ENCODE results near the gene CPED1. TPM values are rescaled to one million over a fixed set of nuclear protein-coding genes. Genes with fewer than 3 reads are reported as not detected.
"Not testable (repeated sequence)": the region's sequence is repeated elsewhere in the genome, so short reads cannot be mapped to it uniquely, and the experiment has no call there.

Gene CPED1
- total RNA-seq, 5 donors from 2014 or later (not counting 1 experiment from before 2014, with no cell fraction given): 0.73 to 1.4 (median 0.96) TPM; not detected in 2

DNA sequence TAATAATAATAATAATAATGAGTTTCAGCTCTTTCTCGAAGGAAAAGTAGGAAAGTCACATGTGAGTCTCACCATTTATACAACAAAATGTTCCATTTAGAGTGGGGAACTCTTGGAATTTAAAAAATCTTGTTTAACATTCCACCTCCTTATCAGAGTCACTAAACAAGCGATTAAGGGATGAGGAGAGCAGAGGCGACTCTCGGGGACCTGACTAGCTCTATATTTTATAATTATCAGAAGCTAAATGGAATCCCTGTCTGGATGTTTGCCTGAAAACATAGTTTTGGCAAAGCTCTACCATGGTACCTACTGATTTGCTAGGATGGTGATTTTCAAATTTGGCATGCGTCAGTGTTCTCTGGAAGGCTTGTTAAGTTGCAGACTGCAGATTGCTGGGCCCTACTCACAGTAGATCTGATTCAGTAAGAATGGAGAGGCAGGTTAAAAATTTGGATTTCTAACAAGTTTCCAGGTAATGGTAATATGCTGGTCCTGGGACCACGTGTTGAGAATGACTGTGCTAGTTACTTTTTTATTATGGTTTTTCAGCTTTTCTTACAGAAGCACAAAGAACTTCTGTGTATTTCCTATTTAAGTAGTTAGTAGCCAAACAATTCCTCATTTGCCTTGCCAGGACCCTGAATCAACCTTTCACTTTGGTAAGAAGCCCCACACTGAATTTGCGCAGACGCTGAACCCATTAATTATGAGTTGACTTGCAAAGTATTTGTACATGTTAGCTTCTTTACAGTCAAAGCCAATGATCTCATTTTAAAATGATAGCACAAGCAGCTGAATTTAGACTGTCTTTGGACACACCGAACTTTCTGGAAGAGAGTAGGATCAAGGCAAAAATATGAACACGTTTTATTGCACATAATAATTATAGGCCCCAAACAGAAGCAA lies 39.5 kb downstream of the CPED1 start:
- POLR2A ChIA-PET: interaction anchor here in 1 of 2 donors (0.6 to 0.7 kb wide), 2 partner anchors 11 to 60 kb away, joined by 3 to 5 read pairs; no protein-coding TSS in a partner anchor
- Histone ChIP-seq H3K4me3 (ENCODE audit: control insufficient read depth in 1 of 2, extremely low read depth in 1 of 2, low read length in 1 of 2) (no peak overlapping the region), H3K27ac (ENCODE audit: low read length) (no peak overlapping the region), H3K4me1 (ENCODE audit: control insufficient read depth in 1 of 2, extremely low read depth in 1 of 2, insufficient read depth in 2 of 2, low read length in 2 of 2) (no peaks in the 10 kb centered on the region), H3K9me3 (no peaks in the 10 kb centered on the region), H3K36me3 (ENCODE audit: control insufficient read depth in 2 of 2, extremely low read depth in 1 of 2, insufficient read depth in 1 of 2, low read length in 1 of 2) (no peaks in the 10 kb centered on the region), H3K27me3 (replicated peaks in 1 of 2; ENCODE audit: control insufficient read depth in 2 of 2, extremely low read depth in 1 of 2, insufficient read depth in 2 of 2, low read length in 1 of 2) (no peaks in the 10 kb centered on the region)
- CTCF ChIA-PET: no interaction called here
- peaks cover 3 to 7% of the 10 kb centered on the region in 2 donors for H3K27me3 Mint-ChIP-seq
- DNase-seq: no peak
- H3K9me3 Mint-ChIP-seq: no peaks in the 10 kb centered on the region
- peaks cover 0 to under 1% (median 0%) of the 10 kb centered on the region in 3 donors for H3K4me1 Mint-ChIP-seq
- no peak overlapping the region for H3K4me3 Mint-ChIP-seq
- no peak overlapping the region for H3K27ac Mint-ChIP-seq
- WGBS (ENCODE audit: insufficient coverage): 92% methylated on average over 1 of the region's 10 CpGs
- no peaks in the 10 kb centered on the region for H3K36me3 Mint-ChIP-seq
- ATAC-seq (replicated peaks in 1 of 4): no peak

DNA sequence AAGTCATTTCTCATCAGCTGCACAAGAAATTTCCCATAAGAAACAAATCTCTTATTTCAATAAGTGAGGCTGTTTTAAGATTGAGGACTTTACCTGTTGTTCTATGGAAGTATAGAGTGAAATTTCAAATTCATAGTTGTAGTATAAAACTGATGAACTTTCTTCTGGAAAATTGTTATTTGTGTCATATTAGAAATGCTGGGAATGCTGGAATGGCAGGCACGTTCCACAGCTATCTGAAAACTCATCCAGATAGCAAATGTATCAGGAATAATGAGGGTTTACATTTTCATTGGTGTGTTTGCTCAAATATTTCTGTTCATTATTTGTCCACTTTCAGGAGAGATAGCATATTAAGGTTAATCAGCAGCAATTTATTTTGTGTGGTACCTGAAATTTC lies 40.8 kb downstream of the CPED1 start:
- Mint-ChIP-seq H3K4me1 (peaks cover 0 to 2% (median 0%) of the 10 kb centered on the region in 3 donors), H3K9me3 (no peaks in the 10 kb centered on the region), H3K27me3 (peaks cover 0 to 7% of the 10 kb centered on the region in 2 donors), H3K36me3 (no peaks in the 10 kb centered on the region), H3K27ac (no peak overlapping the region), H3K4me3 (no peak overlapping the region)
- H3K4me3 ChIP-seq (ENCODE audit: control insufficient read depth in 1 of 2, extremely low read depth in 1 of 2, low read length in 1 of 2): no peak overlapping the region
- ATAC-seq (replicated peaks in 1 of 4) (no peak), DNase-seq (no peak)
- no peaks in the 10 kb centered on the region for H3K27me3 ChIP-seq (replicated peaks in 1 of 2; ENCODE audit: control insufficient read depth in 2 of 2, extremely low read depth in 1 of 2, insufficient read depth in 2 of 2, low read length in 1 of 2)
- no peaks in the 10 kb centered on the region for H3K4me1 ChIP-seq (ENCODE audit: control insufficient read depth in 1 of 2, extremely low read depth in 1 of 2, insufficient read depth in 2 of 2, low read length in 2 of 2)
- no peaks in the 10 kb centered on the region for H3K9me3 ChIP-seq
- ChIA-PET CTCF (no interaction called here), POLR2A (no interaction called here)
- no peaks in the 10 kb centered on the region for H3K36me3 ChIP-seq (ENCODE audit: control insufficient read depth in 2 of 2, extremely low read depth in 1 of 2, insufficient read depth in 1 of 2, low read length in 1 of 2)
- H3K27ac ChIP-seq (ENCODE audit: low read length): no peak overlapping the region
- WGBS (ENCODE audit: insufficient coverage): no CpG with 5 or more reads among the region's 1 CpG

DNA sequence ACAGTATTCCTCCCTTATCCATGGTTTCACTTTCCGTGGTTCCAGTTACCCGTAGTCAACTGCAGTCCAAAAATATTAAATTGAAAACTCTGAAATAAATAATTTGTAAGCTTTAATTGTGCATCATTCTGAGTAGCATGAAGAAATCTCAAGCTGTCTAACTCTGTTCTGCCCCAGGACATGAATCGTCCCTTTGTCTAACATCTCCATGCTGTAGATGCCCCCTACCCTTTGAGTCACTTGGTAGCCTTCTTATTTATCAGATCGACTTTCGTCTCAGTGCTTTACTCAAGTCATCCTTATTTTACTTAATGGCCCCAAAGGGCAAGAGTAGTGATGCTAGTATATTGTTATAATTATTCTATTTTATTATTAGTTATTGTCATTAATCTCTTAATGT lies 41.8 kb downstream of the CPED1 start:
- ChIA-PET POLR2A (no interaction called here), CTCF (no interaction called here)
- no peaks in the 10 kb centered on the region for H3K36me3 Mint-ChIP-seq
- no peak overlapping the region for H3K27ac ChIP-seq (ENCODE audit: low read length)
- H3K9me3 ChIP-seq: no peaks in the 10 kb centered on the region
- H3K9me3 Mint-ChIP-seq: no peaks in the 10 kb centered on the region
- no peaks in the 10 kb centered on the region for H3K4me1 ChIP-seq (ENCODE audit: control insufficient read depth in 1 of 2, extremely low read depth in 1 of 2, insufficient read depth in 2 of 2, low read length in 2 of 2)
- no peaks in the 10 kb centered on the region for H3K36me3 ChIP-seq (ENCODE audit: control insufficient read depth in 2 of 2, extremely low read depth in 1 of 2, insufficient read depth in 1 of 2, low read length in 1 of 2)
- peaks cover 0 to 2% (median 0%) of the 10 kb centered on the region in 3 donors for H3K4me1 Mint-ChIP-seq
- no peak overlapping the region for H3K4me3 Mint-ChIP-seq
- no peak for ATAC-seq (replicated peaks in 1 of 4)
- 60% methylated on average over 1 of the region's 5 CpGs for WGBS (ENCODE audit: insufficient coverage)
- no peaks in the 10 kb centered on the region for H3K27me3 ChIP-seq (replicated peaks in 1 of 2; ENCODE audit: control insufficient read depth in 2 of 2, extremely low read depth in 1 of 2, insufficient read depth in 2 of 2, low read length in 1 of 2)
- H3K27me3 Mint-ChIP-seq: peaks cover 0 to 7% of the 10 kb centered on the region in 2 donors
- no peak overlapping the region for H3K27ac Mint-ChIP-seq
- no peak overlapping the region for H3K4me3 ChIP-seq (ENCODE audit: control insufficient read depth in 1 of 2, extremely low read depth in 1 of 2, low read length in 1 of 2)
- DNase-seq: no peak

DNA sequence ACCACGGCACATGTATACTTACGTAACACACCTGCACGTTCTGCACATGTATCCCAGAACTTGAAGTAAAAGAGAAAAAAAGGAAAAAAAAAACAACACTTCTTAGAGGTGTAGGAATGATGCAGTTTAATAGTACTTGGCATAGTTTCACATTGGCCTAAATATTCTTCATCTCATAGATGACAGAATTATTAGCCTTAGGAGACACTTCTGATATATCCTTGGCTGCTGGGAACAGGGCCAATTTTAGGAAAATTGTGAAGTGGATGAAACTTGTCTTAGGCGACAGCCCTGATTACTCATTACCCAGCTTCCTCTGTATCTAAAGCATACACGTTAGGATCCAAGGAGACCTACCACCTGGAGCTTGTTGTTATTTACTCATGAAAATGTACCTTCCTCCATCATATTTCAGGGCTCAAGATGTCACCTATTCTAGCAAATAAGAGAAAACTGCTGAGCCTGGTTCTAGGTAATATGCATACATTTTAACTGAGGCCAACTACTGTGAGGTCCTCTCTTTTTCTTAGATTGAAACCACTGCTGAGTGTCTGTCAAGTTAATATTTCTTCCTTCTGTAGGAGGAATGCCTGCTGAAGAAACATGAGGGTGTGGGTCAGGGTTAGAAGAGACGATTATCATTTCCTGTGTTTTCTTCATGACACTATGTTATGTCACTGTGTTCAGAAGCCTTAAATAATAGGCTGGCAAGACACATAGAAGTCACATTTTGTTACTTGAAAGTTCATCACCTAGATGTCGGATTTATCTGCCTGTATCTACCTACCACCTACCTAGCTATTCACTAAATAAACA lies 44.3 kb downstream of the CPED1 start:
- Histone ChIP-seq H3K9me3 (no peaks in the 10 kb centered on the region), H3K27ac (ENCODE audit: low read length) (no peak overlapping the region), H3K27me3 (replicated peaks in 1 of 2; ENCODE audit: control insufficient read depth in 2 of 2, extremely low read depth in 1 of 2, insufficient read depth in 2 of 2, low read length in 1 of 2) (no peaks in the 10 kb centered on the region), H3K4me3 (ENCODE audit: control insufficient read depth in 1 of 2, extremely low read depth in 1 of 2, low read length in 1 of 2) (no peak overlapping the region), H3K36me3 (ENCODE audit: control insufficient read depth in 2 of 2, extremely low read depth in 1 of 2, insufficient read depth in 1 of 2, low read length in 1 of 2) (no peaks in the 10 kb centered on the region), H3K4me1 (ENCODE audit: control insufficient read depth in 1 of 2, extremely low read depth in 1 of 2, insufficient read depth in 2 of 2, low read length in 2 of 2) (no peaks in the 10 kb centered on the region)
- WGBS (ENCODE audit: insufficient coverage): 80% methylated on average over 1 of the region's 7 CpGs
- Mint-ChIP-seq H3K27ac (no peak overlapping the region), H3K36me3 (no peaks in the 10 kb centered on the region), H3K4me1 (peaks cover 0 to 2% (median 0%) of the 10 kb centered on the region in 3 donors), H3K27me3 (no peaks in the 10 kb centered on the region), H3K4me3 (no peak overlapping the region), H3K9me3 (no peaks in the 10 kb centered on the region)
- CTCF ChIA-PET: interaction anchor here in 1 of 2 donors (1.2 kb wide), 1 partner anchor 75 kb away, joined by 3 read pairs; no protein-coding TSS in a partner anchor
- ATAC-seq (replicated peaks in 1 of 4) (no peak), DNase-seq (no peak)
- POLR2A ChIA-PET: no interaction called here

DNA sequence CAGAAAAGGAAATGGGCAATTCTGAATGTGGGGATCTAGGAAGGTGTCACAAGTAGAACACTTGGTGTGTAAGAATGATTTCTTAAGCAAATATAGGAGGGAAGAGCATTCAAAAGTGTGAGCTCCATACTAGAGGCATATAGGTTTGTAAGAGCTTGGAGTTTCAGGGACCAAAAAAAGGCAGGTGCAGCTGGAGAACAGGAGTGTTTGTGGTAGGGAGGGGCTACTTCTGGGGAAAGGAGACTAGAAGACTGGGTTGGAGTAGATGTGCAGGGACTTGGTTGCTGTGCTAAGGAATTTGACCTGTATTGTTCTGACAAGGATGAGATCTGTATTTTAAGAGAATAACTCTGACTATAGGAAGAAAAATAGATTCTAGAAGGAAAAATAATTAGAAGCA lies 46.4 kb downstream of the CPED1 start:
- H3K27me3 Mint-ChIP-seq: peaks cover 1 to 6% of the 10 kb centered on the region in 2 donors
- peak in 1 of 4 experiments; percentile 7 for ATAC-seq (replicated peaks in 1 of 4)
- no peaks in the 10 kb centered on the region for H3K36me3 Mint-ChIP-seq
- H3K4me1 Mint-ChIP-seq: peaks cover 0 to 2% (median 0%) of the 10 kb centered on the region in 3 donors
- no peaks in the 10 kb centered on the region for H3K4me1 ChIP-seq (ENCODE audit: control insufficient read depth in 1 of 2, extremely low read depth in 1 of 2, insufficient read depth in 2 of 2, low read length in 2 of 2)
- H3K36me3 ChIP-seq (ENCODE audit: control insufficient read depth in 2 of 2, extremely low read depth in 1 of 2, insufficient read depth in 1 of 2, low read length in 1 of 2): no peaks in the 10 kb centered on the region
- no peaks in the 10 kb centered on the region for H3K27me3 ChIP-seq (replicated peaks in 1 of 2; ENCODE audit: control insufficient read depth in 2 of 2, extremely low read depth in 1 of 2, insufficient read depth in 2 of 2, low read length in 1 of 2)
- no peak overlapping the region for H3K4me3 ChIP-seq (ENCODE audit: control insufficient read depth in 1 of 2, extremely low read depth in 1 of 2, low read length in 1 of 2)
- no peaks in the 10 kb centered on the region for H3K9me3 Mint-ChIP-seq
- no peaks in the 10 kb centered on the region for H3K9me3 ChIP-seq
- no peak overlapping the region for H3K27ac ChIP-seq (ENCODE audit: low read length)
- no peak overlapping the region for H3K4me3 Mint-ChIP-seq
- ChIA-PET CTCF (no interaction called here), POLR2A (no interaction called here)
- no peak for DNase-seq
- H3K27ac Mint-ChIP-seq: no peak overlapping the region

DNA sequence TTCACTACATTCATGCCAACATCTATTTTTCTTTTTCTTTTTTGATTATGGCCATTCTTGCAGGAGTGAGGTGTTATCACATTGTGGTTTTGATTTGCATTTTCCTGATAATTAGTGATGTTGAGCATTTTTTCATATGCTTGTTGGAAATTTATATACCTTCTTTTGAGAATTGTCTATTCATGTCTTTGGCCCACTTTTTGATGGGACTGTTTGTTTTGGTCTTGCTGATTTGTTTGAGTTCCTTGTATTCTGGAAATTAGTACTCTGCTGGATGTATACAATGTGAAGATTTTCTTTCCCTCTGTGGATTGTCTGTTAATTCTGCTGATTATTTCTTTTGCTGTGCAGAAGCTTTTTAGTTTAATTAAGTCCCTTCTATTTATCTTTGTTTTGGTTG lies 48.3 kb downstream of the CPED1 start:
- H3K27me3 ChIP-seq (replicated peaks in 1 of 2; ENCODE audit: control insufficient read depth in 2 of 2, extremely low read depth in 1 of 2, insufficient read depth in 2 of 2, low read length in 1 of 2); H3K4me3 Mint-ChIP-seq; H3K4me3 ChIP-seq (ENCODE audit: control insufficient read depth in 1 of 2, extremely low read depth in 1 of 2, low read length in 1 of 2); H3K4me1 ChIP-seq (ENCODE audit: control insufficient read depth in 1 of 2, extremely low read depth in 1 of 2, insufficient read depth in 2 of 2, low read length in 2 of 2); H3K27me3 Mint-ChIP-seq; DNase-seq; H3K27ac ChIP-seq (ENCODE audit: low read length); CTCF ChIA-PET; H3K9me3 Mint-ChIP-seq; H3K36me3 Mint-ChIP-seq; H3K9me3 ChIP-seq; POLR2A ChIA-PET; ATAC-seq (replicated peaks in 1 of 4); H3K4me1 Mint-ChIP-seq; H3K27ac Mint-ChIP-seq; H3K36me3 ChIP-seq (ENCODE audit: control insufficient read depth in 2 of 2, extremely low read depth in 1 of 2, insufficient read depth in 1 of 2, low read length in 1 of 2): not testable (repeated sequence)
